ENCODE measurements around the gene RETSAT. TPM values are rescaled to one million over a fixed set of nuclear protein-coding genes. Genes with fewer than 3 reads are reported as not detected.

RETSAT gene
- total and polyA plus RNA-seq, 2 of the 13 experiments (the other 11 are each of a cell fraction or from before 2014, with no cell fraction given): 46.7 to 61.0 TPM

- TF ChIP-seq CCDC6 (CRISPR knock-in tag; IDR thresholded peaks at IDR 0.05): no peak
- no peak for TF ChIP-seq ZBTB2 (CRISPR knock-in tag; IDR thresholded peaks at IDR 0.05; ENCODE audit: low read depth)
- TF ChIP-seq ZNF260 (CRISPR knock-in tag; IDR thresholded peaks at IDR 0.05; ENCODE audit: borderline replicate concordance, low read depth): no peak
- TF ChIP-seq ZBTB4 (CRISPR knock-in tag; IDR thresholded peaks at IDR 0.05; ENCODE audit: borderline replicate concordance): no peak
- no peak for TF ChIP-seq ZSCAN31 (CRISPR knock-in tag; IDR thresholded peaks at IDR 0.05; ENCODE audit: low read depth)
- no peak for TF ChIP-seq CBX1 (IDR thresholded peaks at IDR 0.05; ENCODE audit: low read depth)
- peak; percentile 53; the same call in 1 of the 2 replicates for TF ChIP-seq ZFP91 (CRISPR knock-in tag; IDR thresholded peaks at IDR 0.05; ENCODE audit: borderline replicate concordance)
- no peak for TF ChIP-seq USF2 (IDR thresholded peaks at IDR 0.05; ENCODE audit: low read depth, low read length)
- no peak for TF ChIP-seq USF2 (CRISPR knock-in tag; IDR thresholded peaks at IDR 0.05; ENCODE audit: borderline replicate concordance)
- no peak for TF ChIP-seq ZNF878 (CRISPR knock-in tag; IDR thresholded peaks at IDR 0.05)
- TF ChIP-seq ZNF354B (CRISPR knock-in tag; IDR thresholded peaks at IDR 0.05): no peak
- no peak for TF ChIP-seq MTA3 (CRISPR knock-in tag; IDR thresholded peaks at IDR 0.05)
- no peak for TF ChIP-seq STAG1 (CRISPR knock-in tag; IDR thresholded peaks at IDR 0.05)
Observed at GRCh38 chr2:85309699-85310321, 44.5 kb downstream of the RETSAT start (continued).

All from HepG2 (cell line).